PC-9 (cell line): ENCODE data around the gene ZBTB6.
"Not testable (repeated sequence)": the region's sequence is repeated elsewhere in the genome, so short reads cannot be mapped to it uniquely, and the experiment has no call there.

Experiments
- EZH2 ChIP-seq: fragments of 200-600 bp; sonication (generic); IDR thresholded peaks from 2 replicates; pipeline ENCODE4 v1.8.0; 2017; ENCODE audit warnings: antibody characterized with exemption, low read depth
- TF ChIP-seq, protein P1 (sequence below): fragments of 200-600 bp; sonication (generic); conservative IDR thresholded peaks from 2 replicates; pipeline ENCODE4 v1.6.1; 2017; ENCODE audit warnings: mixed run types, antibody characterized with exemption, mild to moderate bottlenecking, moderate library complexity

DNA sequence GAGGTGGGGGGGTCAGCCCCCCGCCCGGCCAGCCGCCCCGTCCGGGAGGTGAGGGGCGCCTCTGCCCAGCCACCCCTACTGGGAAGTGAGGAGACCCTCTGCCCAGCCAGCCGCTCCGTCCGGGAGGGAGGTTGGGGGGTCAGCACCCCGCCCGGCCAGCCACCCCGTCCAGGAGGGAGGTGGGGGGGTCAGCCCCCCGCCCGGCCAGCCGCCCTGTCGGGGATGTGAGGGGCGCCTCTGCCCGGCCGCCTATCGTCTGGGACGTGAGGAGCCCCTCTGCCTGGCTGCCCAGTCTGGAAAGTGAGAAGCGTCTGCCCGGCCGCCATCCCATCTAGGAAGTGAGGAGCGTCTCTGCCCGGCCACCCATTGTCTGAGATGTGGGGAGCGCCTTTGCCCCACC is 45.8 kb downstream of the ZBTB6 start:
- TF ChIP-seq, protein P1, sequence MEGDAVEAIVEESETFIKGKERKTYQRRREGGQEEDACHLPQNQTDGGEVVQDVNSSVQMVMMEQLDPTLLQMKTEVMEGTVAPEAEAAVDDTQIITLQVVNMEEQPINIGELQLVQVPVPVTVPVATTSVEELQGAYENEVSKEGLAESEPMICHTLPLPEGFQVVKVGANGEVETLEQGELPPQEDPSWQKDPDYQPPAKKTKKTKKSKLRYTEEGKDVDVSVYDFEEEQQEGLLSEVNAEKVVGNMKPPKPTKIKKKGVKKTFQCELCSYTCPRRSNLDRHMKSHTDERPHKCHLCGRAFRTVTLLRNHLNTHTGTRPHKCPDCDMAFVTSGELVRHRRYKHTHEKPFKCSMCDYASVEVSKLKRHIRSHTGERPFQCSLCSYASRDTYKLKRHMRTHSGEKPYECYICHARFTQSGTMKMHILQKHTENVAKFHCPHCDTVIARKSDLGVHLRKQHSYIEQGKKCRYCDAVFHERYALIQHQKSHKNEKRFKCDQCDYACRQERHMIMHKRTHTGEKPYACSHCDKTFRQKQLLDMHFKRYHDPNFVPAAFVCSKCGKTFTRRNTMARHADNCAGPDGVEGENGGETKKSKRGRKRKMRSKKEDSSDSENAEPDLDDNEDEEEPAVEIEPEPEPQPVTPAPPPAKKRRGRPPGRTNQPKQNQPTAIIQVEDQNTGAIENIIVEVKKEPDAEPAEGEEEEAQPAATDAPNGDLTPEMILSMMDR = not testable (repeated sequence)
- not testable (repeated sequence) for TF ChIP-seq EZH2
